SK-N-SH (cell line): ENCODE data around the gene PAIP1. TPM values are rescaled to one million over a fixed set of nuclear protein-coding genes. Genes with fewer than 3 reads are reported as not detected.

ENCODE experiments used
- CTCF ChIA-PET: fragments of 300-600, 350-600 bp; formaldehyde crosslinking; extraction: SDS; loops from one replicate; lab custom pipeline; 2021; lab: Yijun Ruan, JAX
- POLR2A ChIA-PET: fragments of 350-600 bp; sonication (Branson Sonifier 250); formaldehyde crosslinking; extraction: SDS; loops from one replicate; lab custom pipeline; 2020; ENCODE audit warnings: antibody characterized with exemption, inconsistent platforms; lab: Yijun Ruan, JAX
- DNase-seq: peaks from one replicate; pipeline ENCODE4 v3.0.0; 2012
- H2AFZ ChIP-seq: fragments of 200-600 bp; sonication (generic); 2 replicates; pipeline ENCODE4 v1.8.1; 2016; ENCODE audit warnings: antibody characterized with exemption, mild to moderate bottlenecking, low read depth
- H3F3A ChIP-seq: fragments of 200-600 bp; sonication (generic); replicated peaks from 2 replicates; pipeline ENCODE3; 2016; ENCODE audit warnings: antibody characterized with exemption, mild to moderate bottlenecking; ENCODE audit not compliant: insufficient read depth
- H3K27ac ChIP-seq, 2 experiments: fragments of 200-500 bp in 1 of 2; fragments of 200-600 bp in 1 of 2; sonication (Bioruptor generic) in 1 of 2; sonication (generic), shearing (Covaris generic) in 1 of 2; 2 replicates each; pipeline versions ENCODE4 v1.5.1 to v1.6.1; 2014 to 2016; ENCODE audit warnings: low read depth in 2 of 2, inconsistent platforms in 1 of 2, low read length in 1 of 2, mild to moderate bottlenecking in 1 of 2, mixed read lengths in 1 of 2
- H3K27me3 ChIP-seq: fragments of 200-600 bp; sonication (generic), shearing (Covaris generic); 2 replicates; pipeline ENCODE4 v1.6.1; 2016; ENCODE audit warnings: mixed run types; ENCODE audit not compliant: insufficient read depth
- H3K36me3 ChIP-seq, 2 experiments: fragments of 200-500 bp in 1 of 2; fragments of 200-600 bp in 1 of 2; sonication (Bioruptor generic) in 1 of 2; sonication (generic) in 1 of 2; replicated peaks in 1 of 2; 2 replicates each; pipeline versions ENCODE3 to v1.5.1; 2014 to 2016; ENCODE audit warnings: low read length in 1 of 2, mild to moderate bottlenecking in 1 of 2; ENCODE audit not compliant: insufficient read depth in 2 of 2, control insufficient read depth in 1 of 2
- H3K4me1 ChIP-seq, 2 experiments: fragments of 200-500 bp in 1 of 2; fragments of 200-600 bp in 1 of 2; sonication (Bioruptor generic) in 1 of 2; sonication (generic), shearing (Covaris generic) in 1 of 2; 2 replicates each; pipeline versions ENCODE4 v1.5.1 to v1.6.1; 2014 to 2016; ENCODE audit warnings: low read depth in 1 of 2, low read length in 1 of 2, mixed run types in 1 of 2; ENCODE audit not compliant: insufficient read depth in 2 of 2, control insufficient read depth in 1 of 2
- H3K4me2 ChIP-seq: fragments of 200-600 bp; sonication (generic), shearing (Covaris generic); 2 replicates; pipeline ENCODE4 v1.6.1; 2017; ENCODE audit warnings: mixed run types
- H3K4me3 ChIP-seq, 2 experiments: fragments of 200-500 bp in 1 of 2; fragments of 200-600 bp in 1 of 2; sonication (Bioruptor generic) in 1 of 2; sonication (generic), shearing (Covaris generic) in 1 of 2; 2 replicates each; pipeline versions ENCODE4 v1.5.1 to v1.8.1; 2014 to 2016; ENCODE audit warnings: low read depth in 2 of 2, inconsistent platforms in 1 of 2, low read length in 1 of 2, mild to moderate bottlenecking in 1 of 2, mixed read lengths in 1 of 2, moderate library complexity in 1 of 2
- H3K79me2 ChIP-seq: fragments of 200-600 bp; sonication (generic); 2 replicates; pipeline ENCODE4 v1.8.1; 2017; ENCODE audit warnings: mild to moderate bottlenecking; ENCODE audit not compliant: insufficient read depth
- H3K9ac ChIP-seq: fragments of 200-600 bp; sonication (generic); 2 replicates; pipeline ENCODE4 v1.6.1; 2017; ENCODE audit warnings: mixed run types
- H3K9me2 ChIP-seq: fragments of 200-600 bp; sonication (generic); 2 replicates; pipeline ENCODE4 v1.6.1; 2017; ENCODE audit warnings: mixed run types
- H3K9me3 ChIP-seq: fragments of 200-600 bp; sonication (generic); 2 replicates; pipeline ENCODE4 v1.6.1; 2017; ENCODE audit warnings: mixed run types, mild to moderate bottlenecking, moderate library complexity
- H4K20me1 ChIP-seq: fragments of 200-600 bp; sonication (generic); 2 replicates; pipeline ENCODE4 v1.6.1; 2017; ENCODE audit warnings: mild to moderate bottlenecking, mixed run types; ENCODE audit not compliant: insufficient read depth
- EZH2phosphoT487 ChIP-seq: fragments of 200-600 bp; sonication (generic); IDR thresholded peaks from 2 replicates; pipeline ENCODE4 v1.6.1; 2017; ENCODE audit warnings: low read depth, mixed run types, mild to moderate bottlenecking, antibody characterized with exemption, moderate library complexity, borderline replicate concordance
- GABPA ChIP-seq: IDR thresholded peaks from 2 replicates; pipeline ENCODE4 v1.4.0; 2012; ENCODE audit warnings: low read depth, mild to moderate bottlenecking
- MXI1 ChIP-seq: IDR thresholded peaks from 2 replicates; pipeline ENCODE4 v1.6.1; 2012; ENCODE audit warnings: mild to moderate bottlenecking, low read depth, low read length, improper control_type of control experiment
- SIN3A ChIP-seq: IDR thresholded peaks from 2 replicates; pipeline ENCODE4 v1.6.1; 2012; ENCODE audit warnings: low read depth, mild to moderate bottlenecking, low read length, moderate library complexity, borderline replicate concordance
- TEAD4 ChIP-seq: IDR thresholded peaks from 2 replicates; pipeline ENCODE4 v1.4.0; 2012; ENCODE audit warnings: mild to moderate bottlenecking, borderline replicate concordance; ENCODE audit not compliant: insufficient read depth
- WGBS: methylation state at CpG from one replicate; pipeline ENCODE4 v1.1.6; 2017; ENCODE audit warnings: low lambda C conversion rate; 5-methylcytosine and 5-hydroxymethylcytosine counted together
- polyA plus RNA-seq, 3 experiments: library from polyadenylated mRNA; depleted of rRNA; stranded (reverse); fragments of >200 nt; gene quantifications; 2 replicates each; pipeline ENCODE4 v1.2.3, GENCODE V29; 2012
- TF ChIP-seq, protein P1 (sequence below): IDR thresholded peaks from 2 replicates; pipeline ENCODE4 v1.4.0; 2012; ENCODE audit warnings: low read depth
- TF ChIP-seq, protein P2 (sequence below): IDR thresholded peaks from 2 replicates; pipeline ENCODE4 v1.4.0; 2012; ENCODE audit warnings: low read depth, borderline replicate concordance
- TF ChIP-seq, protein P3 (sequence below): IDR thresholded peaks from 2 replicates; pipeline ENCODE4 v1.4.0; 2012; ENCODE audit warnings: low read depth, borderline replicate concordance

The PAIP1 gene
- polyA plus RNA-seq, 1 of the 3 experiments (the other 2 are of a cell fraction): 70.0 TPM

DNA sequence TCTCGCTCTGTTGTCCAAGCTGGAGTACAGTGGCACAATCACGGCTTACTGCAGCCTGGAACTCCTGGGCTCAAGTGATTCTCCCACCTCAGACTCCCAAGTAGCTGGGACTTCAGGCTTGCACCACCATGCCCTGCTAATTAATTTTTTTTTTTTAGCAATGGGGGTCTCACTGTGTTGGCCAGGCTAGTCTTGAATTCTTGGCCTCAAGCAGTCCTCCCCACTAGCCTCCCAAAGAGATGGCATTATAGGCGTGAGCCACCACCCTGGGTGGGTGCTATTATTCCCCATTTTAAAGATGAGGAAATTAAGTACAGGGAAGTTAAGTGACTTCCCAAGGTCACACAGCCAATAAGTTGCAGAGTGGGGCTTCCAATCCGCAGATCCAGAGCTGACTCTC is 47.8 kb upstream of the PAIP1 start:
- peak overlapping the region; percentile 93; the same call in 1 of the 2 replicates for H3K4me2 ChIP-seq
- ChIA-PET POLR2A (interaction anchor here (1.3 to 3.2 kb wide), 2 partner anchors 51 to 121 kb away, joined by 4 to 30 read pairs; partner anchors contain the start of gene TMEM267), CTCF (no interaction called here)

DNA sequence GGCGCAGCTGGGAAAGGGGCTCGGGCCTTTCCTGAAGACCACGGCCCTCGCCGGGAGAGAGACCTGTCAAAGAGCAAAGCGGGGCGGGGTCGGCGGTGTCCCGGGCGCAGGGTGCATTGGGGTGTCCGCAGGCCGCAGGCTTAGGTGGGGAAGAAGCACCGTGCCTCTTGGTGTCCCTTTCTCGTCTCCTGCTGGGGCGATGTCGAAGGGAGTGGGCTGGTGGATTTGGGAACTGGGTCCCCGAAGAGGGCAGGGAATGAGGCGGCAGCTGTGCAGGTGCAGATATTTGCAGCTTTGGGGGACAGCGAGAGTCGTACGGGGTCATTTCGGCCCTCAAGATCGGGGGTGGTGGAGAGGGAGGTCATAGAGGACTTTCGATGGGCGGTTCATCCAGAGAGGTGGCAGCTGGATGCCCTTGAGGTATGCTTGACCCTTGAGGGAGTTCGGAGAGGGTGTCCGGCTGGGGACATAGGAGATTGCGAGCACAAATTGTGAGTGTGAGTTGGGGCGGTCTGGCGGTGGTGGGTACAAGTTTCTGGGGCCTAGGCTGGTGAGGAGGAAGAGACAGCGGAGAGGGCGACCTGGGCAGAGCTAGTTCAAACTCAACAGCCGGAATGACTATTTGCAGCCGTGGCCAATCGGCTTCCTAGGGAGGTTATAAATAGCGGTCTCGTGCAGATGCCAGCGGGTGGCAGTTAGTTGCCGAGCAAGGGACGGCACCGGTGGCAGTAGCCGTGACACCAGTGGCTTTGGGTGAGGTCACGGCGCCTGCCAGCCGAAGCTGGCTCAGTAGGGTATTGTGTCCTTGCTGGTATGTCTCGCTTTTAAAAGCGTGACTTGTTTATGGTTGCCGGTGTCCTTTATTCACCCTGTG is 46.7 kb upstream of the PAIP1 start:
- Histone ChIP-seq H3K9me3 (no peaks in the 10 kb centered on the region), H3K9me2 (no peaks in the 10 kb centered on the region), H3K36me3 (peaks cover 0 to 3% of the 10 kb centered on the region in 2 experiments), H3K27ac (peak overlapping the region; percentile 71 to 95; a peak in 3 of 4 replicates), H3F3A (peaks cover 6% of the 10 kb centered on the region), H3K4me2 (peak overlapping the region; percentile 93), H3K4me1 (peaks cover 5 to 15% of the 10 kb centered on the region in 2 experiments; a peak in 2 of 4 replicates), H3K79me2 (peaks cover 54% of the 10 kb centered on the region), H4K20me1 (no peaks in the 10 kb centered on the region)
- ChIA-PET CTCF (interaction anchor here (1.3 to 2.4 kb wide), 5 partner anchors 27 to 596 kb away, joined by 4 to 8 read pairs (median 6); partner anchors contain the start of gene PAIP1), POLR2A (interaction anchor here (0.7 to 3.2 kb wide), 5 partner anchors 50 to 120 kb away, joined by 3 to 30 read pairs (median 4); partner anchors contain the start of genes C5orf34 and TMEM267)
- 21% methylated on average over 33 of the region's 49 CpGs for WGBS
- TF ChIP-seq, protein P1, sequence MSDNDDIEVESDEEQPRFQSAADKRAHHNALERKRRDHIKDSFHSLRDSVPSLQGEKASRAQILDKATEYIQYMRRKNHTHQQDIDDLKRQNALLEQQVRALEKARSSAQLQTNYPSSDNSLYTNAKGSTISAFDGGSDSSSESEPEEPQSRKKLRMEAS: peak; percentile 52; the same call in 1 of the 2 replicates
- no peak for TF ChIP-seq EZH2phosphoT487
- peak; percentile 83 for TF ChIP-seq MXI1
- TF ChIP-seq GABPA: peak; percentile 48; the same call in 1 of the 2 replicates
- TF ChIP-seq, protein P2, sequence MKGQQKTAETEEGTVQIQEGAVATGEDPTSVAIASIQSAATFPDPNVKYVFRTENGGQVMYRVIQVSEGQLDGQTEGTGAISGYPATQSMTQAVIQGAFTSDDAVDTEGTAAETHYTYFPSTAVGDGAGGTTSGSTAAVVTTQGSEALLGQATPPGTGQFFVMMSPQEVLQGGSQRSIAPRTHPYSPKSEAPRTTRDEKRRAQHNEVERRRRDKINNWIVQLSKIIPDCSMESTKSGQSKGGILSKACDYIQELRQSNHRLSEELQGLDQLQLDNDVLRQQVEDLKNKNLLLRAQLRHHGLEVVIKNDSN: no peak
- TF ChIP-seq, protein P3, sequence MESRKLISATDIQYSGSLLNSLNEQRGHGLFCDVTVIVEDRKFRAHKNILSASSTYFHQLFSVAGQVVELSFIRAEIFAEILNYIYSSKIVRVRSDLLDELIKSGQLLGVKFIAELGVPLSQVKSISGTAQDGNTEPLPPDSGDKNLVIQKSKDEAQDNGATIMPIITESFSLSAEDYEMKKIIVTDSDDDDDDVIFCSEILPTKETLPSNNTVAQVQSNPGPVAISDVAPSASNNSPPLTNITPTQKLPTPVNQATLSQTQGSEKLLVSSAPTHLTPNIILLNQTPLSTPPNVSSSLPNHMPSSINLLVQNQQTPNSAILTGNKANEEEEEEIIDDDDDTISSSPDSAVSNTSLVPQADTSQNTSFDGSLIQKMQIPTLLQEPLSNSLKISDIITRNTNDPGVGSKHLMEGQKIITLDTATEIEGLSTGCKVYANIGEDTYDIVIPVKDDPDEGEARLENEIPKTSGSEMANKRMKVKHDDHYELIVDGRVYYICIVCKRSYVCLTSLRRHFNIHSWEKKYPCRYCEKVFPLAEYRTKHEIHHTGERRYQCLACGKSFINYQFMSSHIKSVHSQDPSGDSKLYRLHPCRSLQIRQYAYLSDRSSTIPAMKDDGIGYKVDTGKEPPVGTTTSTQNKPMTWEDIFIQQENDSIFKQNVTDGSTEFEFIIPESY: no peak
- 0 out of 2 replicates have a peak, but pooled peaks have one; percentile 50 for TF ChIP-seq SIN3A
- TF ChIP-seq, all 33 proteins: peak for 4
- Histone ChIP-seq H2AFZ (peak overlapping the region; percentile 99), H3K4me3 (peak overlapping the region; percentile 82 to 87), H3K9ac (peak overlapping the region; percentile 93), H3K27me3 (no peaks in the 10 kb centered on the region)
- DNase-seq: peak; percentile 84

More for the DNA sequence above, 47.8 kb upstream of the PAIP1 start:
- Histone ChIP-seq H3K79me2 (peaks cover 50% of the 10 kb centered on the region), H3K27ac (no peak overlapping the region), H3K27me3 (no peaks in the 10 kb centered on the region), H3K9ac (no peak overlapping the region), H4K20me1 (no peaks in the 10 kb centered on the region), H3K4me1 (peaks cover 5 to 15% of the 10 kb centered on the region in 2 experiments; a peak in 2 of 4 replicates), H3F3A (peaks cover 7% of the 10 kb centered on the region), H3K36me3 (peaks cover 4 to 8% of the 10 kb centered on the region in 2 experiments), H2AFZ (no peak overlapping the region), H3K4me3 (no peak overlapping the region), H3K9me2 (no peaks in the 10 kb centered on the region), H3K9me3 (no peaks in the 10 kb centered on the region)
- TF ChIP-seq TEAD4: no peak
- WGBS: 98% methylated on average over 4 of the region's 4 CpGs
- no peak for DNase-seq
